RWPE2 (cell line): ENCODE data around the gene NAA20.
A peak's percentile ranks its signal among the peaks of the same experiment; 100 is the strongest.

Source experiments
- ATAC-seq: fragments of 200-7000 bp; cut with Tn5 transposase; 3 replicates; pipeline ENCODE4 v1.9.1; 2021; ENCODE audit warnings: low read depth
- DNase-seq: peaks from one replicate; pipeline ENCODE4 v3.0.0-alpha.2; 2020; ENCODE audit warnings: low spot score
- H3K27ac ChIP-seq: fragments of 450-650 bp; 2 replicates; pipeline ENCODE4 v1.5.1; 2017; ENCODE audit warnings: mild to moderate bottlenecking; ENCODE audit not compliant: poor library complexity, severe bottlenecking
- H3K27me3 ChIP-seq: fragments of 250-450 bp; sonication (Bioruptor Pico); 2 replicates; pipeline ENCODE4 v1.5.1; 2021; ENCODE audit warnings: mild to moderate bottlenecking, moderate library complexity; ENCODE audit not compliant: insufficient read depth, poor library complexity, severe bottlenecking
- H3K36me3 ChIP-seq: fragments of 250-450 bp; sonication (Bioruptor Pico); 2 replicates; pipeline ENCODE4 v1.5.1; 2020; ENCODE audit warnings: low read depth, mild to moderate bottlenecking, moderate library complexity
- H3K4me1 ChIP-seq: fragments of 250-450 bp; sonication (Bioruptor Pico); 2 replicates; pipeline ENCODE4 v1.5.1; 2021; ENCODE audit warnings: mild to moderate bottlenecking, moderate library complexity; ENCODE audit not compliant: insufficient read depth, poor library complexity, severe bottlenecking
- H3K4me3 ChIP-seq: fragments of 250-450 bp; sonication (Bioruptor Pico); 2 replicates; pipeline ENCODE4 v1.5.1; 2021; ENCODE audit warnings: mild to moderate bottlenecking, moderate library complexity; ENCODE audit not compliant: severe bottlenecking
- H3K9me3 ChIP-seq: fragments of 250-450 bp; sonication (Bioruptor Pico); 2 replicates; pipeline ENCODE4 v1.5.1; 2021; ENCODE audit warnings: mild to moderate bottlenecking, moderate library complexity; ENCODE audit not compliant: severe bottlenecking
- TF ChIP-seq, protein P1 (sequence below): fragments of 450-650 bp; IDR thresholded peaks from one replicate; pipeline ENCODE4 v1.5.1; 2017; ENCODE audit warnings: mild to moderate bottlenecking, moderate library complexity; ENCODE audit not compliant: poor library complexity, severe bottlenecking

Gene NAA20

DNA sequence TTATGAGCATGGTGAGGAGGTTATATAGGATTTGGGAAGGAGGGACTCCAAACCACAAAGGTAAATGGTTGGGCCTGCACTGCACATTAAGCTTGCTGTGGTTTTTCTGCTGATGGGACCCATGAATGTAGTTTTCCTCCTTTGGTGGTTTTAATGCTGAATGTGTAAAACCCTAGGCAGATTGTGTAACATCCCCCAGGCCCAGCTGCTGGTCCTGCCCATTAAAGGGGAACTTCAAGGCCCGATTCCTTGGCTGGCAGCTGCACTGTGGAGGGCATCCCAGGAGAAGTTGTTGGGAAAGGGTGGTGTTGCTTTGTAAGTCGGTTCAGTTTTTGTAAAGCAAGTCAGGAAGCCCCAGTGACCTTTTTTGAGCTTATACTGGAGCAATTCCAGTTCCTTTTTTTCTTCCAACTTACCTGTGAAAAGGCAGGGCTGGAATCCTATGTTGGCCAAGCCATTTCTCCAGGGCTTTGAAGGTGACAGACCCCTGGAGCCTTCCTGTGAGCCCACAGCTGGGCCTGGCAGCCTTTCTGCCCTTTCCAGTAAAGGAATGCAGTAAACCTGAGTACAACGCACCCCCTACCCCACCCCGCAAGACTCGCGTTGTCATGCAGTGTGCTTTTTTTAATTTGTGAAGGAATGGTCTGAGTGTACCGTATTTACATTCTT, 43.1 kb upstream of the NAA20 start:
- Histone ChIP-seq H3K4me3 (peak overlapping the region; percentile 50), H3K27ac (peak overlapping the region; percentile 97), H3K4me1 (peaks cover 32% of the 10 kb centered on the region), H3K36me3 (peaks cover 36% of the 10 kb centered on the region), H3K9me3 (no peaks in the 10 kb centered on the region), H3K27me3 (no peaks in the 10 kb centered on the region)
- peak; percentile 19 for ATAC-seq
- no peak for DNase-seq
- TF ChIP-seq, protein P1, sequence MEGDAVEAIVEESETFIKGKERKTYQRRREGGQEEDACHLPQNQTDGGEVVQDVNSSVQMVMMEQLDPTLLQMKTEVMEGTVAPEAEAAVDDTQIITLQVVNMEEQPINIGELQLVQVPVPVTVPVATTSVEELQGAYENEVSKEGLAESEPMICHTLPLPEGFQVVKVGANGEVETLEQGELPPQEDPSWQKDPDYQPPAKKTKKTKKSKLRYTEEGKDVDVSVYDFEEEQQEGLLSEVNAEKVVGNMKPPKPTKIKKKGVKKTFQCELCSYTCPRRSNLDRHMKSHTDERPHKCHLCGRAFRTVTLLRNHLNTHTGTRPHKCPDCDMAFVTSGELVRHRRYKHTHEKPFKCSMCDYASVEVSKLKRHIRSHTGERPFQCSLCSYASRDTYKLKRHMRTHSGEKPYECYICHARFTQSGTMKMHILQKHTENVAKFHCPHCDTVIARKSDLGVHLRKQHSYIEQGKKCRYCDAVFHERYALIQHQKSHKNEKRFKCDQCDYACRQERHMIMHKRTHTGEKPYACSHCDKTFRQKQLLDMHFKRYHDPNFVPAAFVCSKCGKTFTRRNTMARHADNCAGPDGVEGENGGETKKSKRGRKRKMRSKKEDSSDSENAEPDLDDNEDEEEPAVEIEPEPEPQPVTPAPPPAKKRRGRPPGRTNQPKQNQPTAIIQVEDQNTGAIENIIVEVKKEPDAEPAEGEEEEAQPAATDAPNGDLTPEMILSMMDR, result no peak

DNA sequence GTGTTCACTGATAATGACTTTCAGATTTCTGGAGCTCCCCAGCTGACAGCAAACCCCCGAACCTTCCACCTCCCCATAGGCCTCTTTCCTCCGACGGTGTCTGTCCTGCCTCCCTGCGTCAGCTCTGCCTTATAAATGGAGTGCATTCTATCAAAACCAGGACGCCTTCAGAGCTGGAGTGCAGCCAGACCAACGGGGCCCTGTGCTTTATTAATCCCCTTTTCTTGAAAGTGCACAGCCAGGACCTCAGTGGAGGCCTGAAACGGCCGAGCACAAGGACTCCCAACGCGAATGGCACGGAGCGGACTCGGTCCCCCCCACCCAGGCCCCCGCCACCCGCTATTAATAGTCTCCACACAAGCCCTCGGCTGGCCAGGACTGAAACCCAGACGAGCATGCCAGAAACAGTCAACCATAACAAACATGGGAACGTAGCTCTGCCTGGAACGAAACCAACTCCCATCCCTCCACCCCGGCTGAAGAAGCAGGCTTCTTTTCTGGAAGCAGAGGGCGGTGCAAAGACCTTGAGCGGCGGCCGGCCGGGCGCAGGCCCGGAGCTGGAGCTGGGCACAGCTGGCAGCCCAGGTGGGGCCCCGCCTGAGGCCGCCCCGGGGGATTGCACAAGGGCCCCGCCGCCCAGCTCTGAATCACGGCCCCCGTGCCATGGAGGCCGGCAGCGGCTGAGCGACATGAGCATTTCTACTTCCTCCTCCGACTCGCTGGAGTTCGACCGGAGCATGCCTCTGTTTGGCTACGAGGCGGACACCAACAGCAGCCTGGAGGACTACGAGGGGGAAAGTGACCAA, 42.3 kb upstream of the NAA20 start:
- peak overlapping the region; percentile 50 for H3K4me3 ChIP-seq
- no peaks in the 10 kb centered on the region for H3K27me3 ChIP-seq
- TF ChIP-seq, protein P1, result no peak
- ATAC-seq (peak; percentile 71), DNase-seq (peak; percentile 89)
- H3K9me3 ChIP-seq, result no peaks in the 10 kb centered on the region
- H3K36me3 ChIP-seq, result peaks cover 41% of the 10 kb centered on the region
- peak overlapping the region; percentile 97 for H3K27ac ChIP-seq
- peaks cover 39% of the 10 kb centered on the region for H3K4me1 ChIP-seq

DNA sequence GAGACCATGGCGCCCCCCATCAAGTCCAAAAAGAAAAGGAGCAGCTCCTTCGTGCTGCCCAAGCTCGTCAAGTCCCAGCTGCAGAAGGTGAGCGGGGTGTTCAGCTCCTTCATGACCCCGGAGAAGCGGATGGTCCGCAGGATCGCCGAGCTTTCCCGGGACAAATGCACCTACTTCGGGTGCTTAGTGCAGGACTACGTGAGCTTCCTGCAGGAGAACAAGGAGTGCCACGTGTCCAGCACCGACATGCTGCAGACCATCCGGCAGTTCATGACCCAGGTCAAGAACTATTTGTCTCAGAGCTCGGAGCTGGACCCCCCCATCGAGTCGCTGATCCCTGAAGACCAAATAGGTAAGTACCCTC, 41.7 kb upstream of the NAA20 start:
- Histone ChIP-seq H3K4me3 (peak overlapping the region; percentile 50), H3K27ac (peak overlapping the region; percentile 97), H3K4me1 (peaks cover 45% of the 10 kb centered on the region), H3K27me3 (no peaks in the 10 kb centered on the region), H3K9me3 (no peaks in the 10 kb centered on the region), H3K36me3 (peaks cover 46% of the 10 kb centered on the region)
- DNase-seq (no peak), ATAC-seq (peak; percentile 16)
- TF ChIP-seq, protein P1, result no peak

DNA sequence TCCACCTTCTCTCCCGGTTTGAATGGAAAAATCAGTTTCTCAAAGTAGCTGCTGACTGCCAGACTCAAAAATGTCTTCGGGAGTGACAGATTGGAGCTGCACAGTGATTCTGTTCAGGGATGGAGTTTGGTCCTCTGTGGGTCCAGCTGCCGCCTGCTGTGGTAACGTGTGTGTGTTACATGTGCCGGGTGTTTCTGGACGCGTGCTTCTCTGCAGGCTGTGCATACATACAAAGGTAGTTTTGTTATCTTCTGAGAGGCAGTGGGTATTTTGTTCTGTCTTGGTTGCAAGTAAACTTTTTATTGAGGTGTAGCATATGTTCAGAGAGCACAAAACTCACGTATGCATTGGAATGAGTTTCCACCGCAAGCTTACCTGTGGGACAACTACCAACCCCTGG, 41.3 kb upstream of the NAA20 start:
- Histone ChIP-seq H3K27me3 (no peaks in the 10 kb centered on the region), H3K9me3 (no peaks in the 10 kb centered on the region), H3K4me3 (peak overlapping the region; percentile 50), H3K36me3 (peaks cover 49% of the 10 kb centered on the region), H3K4me1 (peaks cover 50% of the 10 kb centered on the region), H3K27ac (peak overlapping the region; percentile 97)
- ATAC-seq (no peak), DNase-seq (no peak)
- TF ChIP-seq, protein P1, result no peak
